ENCODE measurements around the gene SMYD2.

DNA sequence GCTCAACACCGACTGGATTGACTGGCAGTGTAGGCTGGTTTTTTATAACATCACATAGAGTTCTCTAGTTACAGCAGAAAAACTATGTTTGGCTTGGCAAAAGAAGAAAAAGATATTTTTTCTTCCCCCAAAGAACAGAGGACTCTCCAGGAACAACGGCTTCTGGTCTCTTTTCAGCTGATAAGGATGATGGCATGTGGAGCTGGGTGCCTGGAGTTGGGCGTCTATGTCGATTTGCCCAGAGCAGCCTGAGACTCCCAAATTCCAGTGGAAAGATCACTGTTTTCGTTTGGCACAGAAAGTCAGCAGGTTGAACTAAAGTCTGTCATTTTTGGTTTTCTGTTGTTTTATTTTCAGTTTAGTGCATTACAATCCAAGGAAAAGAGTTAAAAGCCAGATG, 91.1 kb downstream of the SMYD2 start:
- no peak for TF ChIP-seq TAF1 (IDR thresholded peaks at IDR 0.05; ENCODE audit: borderline replicate concordance, low read depth, low read length)
- TF ChIP-seq POLR2AphosphoS5 (IDR thresholded peaks at IDR 0.05; ENCODE audit: low read depth, low read length): no peak
